ENCODE data around the gene HEMK1. TPM values are rescaled to one million over a fixed set of nuclear protein-coding genes. Genes with fewer than 3 reads are reported as not detected.

The HEMK1 gene
- total RNA-seq, 4 donors from 2014 or later = 5.7 to 7.0 (median 6.1) TPM

GRCh38 chr3:50609071-50609762 is 39.9 kb downstream of the HEMK1 start:
- TF ChIP-seq, protein P1, sequence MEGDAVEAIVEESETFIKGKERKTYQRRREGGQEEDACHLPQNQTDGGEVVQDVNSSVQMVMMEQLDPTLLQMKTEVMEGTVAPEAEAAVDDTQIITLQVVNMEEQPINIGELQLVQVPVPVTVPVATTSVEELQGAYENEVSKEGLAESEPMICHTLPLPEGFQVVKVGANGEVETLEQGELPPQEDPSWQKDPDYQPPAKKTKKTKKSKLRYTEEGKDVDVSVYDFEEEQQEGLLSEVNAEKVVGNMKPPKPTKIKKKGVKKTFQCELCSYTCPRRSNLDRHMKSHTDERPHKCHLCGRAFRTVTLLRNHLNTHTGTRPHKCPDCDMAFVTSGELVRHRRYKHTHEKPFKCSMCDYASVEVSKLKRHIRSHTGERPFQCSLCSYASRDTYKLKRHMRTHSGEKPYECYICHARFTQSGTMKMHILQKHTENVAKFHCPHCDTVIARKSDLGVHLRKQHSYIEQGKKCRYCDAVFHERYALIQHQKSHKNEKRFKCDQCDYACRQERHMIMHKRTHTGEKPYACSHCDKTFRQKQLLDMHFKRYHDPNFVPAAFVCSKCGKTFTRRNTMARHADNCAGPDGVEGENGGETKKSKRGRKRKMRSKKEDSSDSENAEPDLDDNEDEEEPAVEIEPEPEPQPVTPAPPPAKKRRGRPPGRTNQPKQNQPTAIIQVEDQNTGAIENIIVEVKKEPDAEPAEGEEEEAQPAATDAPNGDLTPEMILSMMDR (IDR thresholded peaks at IDR 0.05; ENCODE audit: low read depth) = no peak

- TF ChIP-seq, protein P1 (IDR thresholded peaks at IDR 0.05; ENCODE audit: low read depth) = no peak
Observed at GRCh38 chr3:50609763-50610085, 40.4 kb downstream of the HEMK1 start.

DNA sequence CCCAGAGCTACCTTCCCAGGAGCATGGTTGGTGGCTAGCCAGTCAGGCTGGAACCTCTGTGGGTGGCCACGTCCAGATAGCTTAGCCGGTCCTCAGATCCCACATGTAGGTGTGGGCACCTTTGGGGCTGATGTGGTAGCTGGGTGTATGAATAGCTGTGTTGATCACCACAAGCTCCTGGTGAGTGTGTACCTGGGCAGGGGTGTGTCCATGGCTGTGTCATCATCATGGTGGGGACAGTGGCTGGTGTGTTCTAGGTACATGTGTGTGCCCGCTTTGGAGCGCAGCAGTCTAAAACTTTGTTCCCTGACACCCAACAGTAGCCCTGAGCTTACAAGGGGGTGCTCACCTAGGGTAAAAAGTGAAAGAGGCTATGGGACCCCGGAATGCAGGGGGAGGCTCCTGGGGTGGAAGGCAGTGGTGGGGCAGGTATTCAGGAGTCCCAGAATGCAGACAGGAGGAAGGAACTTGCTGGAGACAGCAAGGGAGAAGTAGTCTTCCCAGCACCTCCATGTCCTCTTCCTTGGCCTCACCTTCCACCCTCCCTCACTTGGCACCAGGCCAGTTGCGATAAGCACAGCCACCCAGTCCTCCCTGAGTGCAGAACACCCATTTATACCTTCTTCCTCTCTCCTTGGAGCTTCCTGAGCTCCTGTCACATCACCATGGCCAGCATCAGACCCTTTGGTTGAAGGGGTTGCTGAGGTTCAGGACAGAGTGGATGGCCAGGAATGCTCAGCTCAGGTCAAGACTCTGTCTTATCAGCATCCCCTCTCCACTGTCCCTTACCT is 41.1 kb downstream of the HEMK1 start:
- TF ChIP-seq, protein P1 (IDR thresholded peaks at IDR 0.05; ENCODE audit: low read depth) = no peak

GRCh38 chr3:50610992-50611463 is 41.7 kb downstream of the HEMK1 start:
- TF ChIP-seq, protein P1 (IDR thresholded peaks at IDR 0.05; ENCODE audit: low read depth) = no peak

GRCh38 chr3:50611464-50612233 is 42.3 kb downstream of the HEMK1 start, which contains the start of gene CISH:
CISH (minus strand) TSS chr3:50611774; CDS start chr3:50611650, 124 bp downstream.
- TF ChIP-seq, protein P1 (IDR thresholded peaks at IDR 0.05; ENCODE audit: low read depth) = no peak

DNA sequence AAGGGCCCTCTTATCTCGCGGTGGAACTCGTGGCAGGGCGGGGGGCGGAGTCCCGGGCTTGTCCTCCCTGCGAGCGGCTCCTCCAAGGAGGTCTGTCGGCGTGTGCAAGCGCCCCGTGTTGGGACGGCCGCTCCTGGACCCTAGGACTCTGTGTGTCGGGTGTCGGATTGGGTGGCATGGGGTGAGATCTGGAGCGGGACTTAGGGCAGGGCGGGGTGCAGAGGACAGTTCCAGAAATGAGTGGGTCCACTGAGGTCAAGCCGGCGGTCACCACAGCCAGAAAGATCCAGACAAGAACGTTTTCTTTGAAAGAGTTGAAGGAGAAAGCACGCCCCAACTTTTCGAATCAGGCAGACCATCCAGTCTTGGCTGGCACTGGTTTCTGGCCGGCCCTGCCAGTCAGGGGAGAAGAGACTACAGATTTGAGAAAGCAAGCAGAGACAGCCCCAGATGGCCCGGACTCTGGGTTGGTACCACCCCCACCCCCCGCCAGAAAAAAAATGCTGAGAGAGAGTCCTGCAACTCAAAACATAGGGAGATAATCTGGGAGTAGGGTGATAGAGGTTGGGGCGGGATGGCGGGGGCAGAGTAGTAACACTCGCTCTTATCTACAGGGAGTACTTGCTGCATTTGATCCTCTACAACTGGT is 43.0 kb downstream of the HEMK1 start:
- TF ChIP-seq, protein P1 (IDR thresholded peaks at IDR 0.05; ENCODE audit: low read depth) = no peak

Data from subcutaneous adipose tissue (tissue), 4 donors.